ENCODE measurements around the gene MIDN. TPM values are rescaled to one million over a fixed set of nuclear protein-coding genes. Genes with fewer than 3 reads are reported as not detected.
"Not testable (repeated sequence)": the region's sequence is repeated elsewhere in the genome, so short reads cannot be mapped to it uniquely, and the experiment has no call there.

Gene MIDN
- total and polyA plus RNA-seq, 8 donors: 34.3 to 115 (median 58.9) TPM

- peaks cover 0 to 2% of the 10 kb centered on the region in 2 donors for H3K36me3 ChIP-seq
- H3K4me1 ChIP-seq: peaks cover 42 to 82% of the 10 kb centered on the region in 2 donors
- DNase-seq (peak in 2 of 4 donors; percentile 80 to 93), ATAC-seq (peak; percentile 28)
- peak overlapping the region; percentile 76 to 82 for H3K27ac ChIP-seq
- H3K4me3 ChIP-seq: peak overlapping the region; percentile 5 to 40
- intact Hi-C loops (cut with DNase I): no loop called here
- no peak for TF ChIP-seq CTCF (IDR thresholded peaks at IDR 0.05)
- H3K9me3 ChIP-seq: no peaks in the 10 kb centered on the region
- peaks cover 0 to 8% of the 10 kb centered on the region in 2 donors for H3K27me3 ChIP-seq
These were observed 3.5 kb upstream of the MIDN start for GRCh38 chr19:1244693-1245451.

GRCh38 chr19:1245494-1246264 lies 2.7 kb upstream of the MIDN start:
- intact Hi-C loops (cut with DNase I): no loop called here
- ATAC-seq: no peak
- H3K4me1 ChIP-seq: peaks cover 41 to 74% of the 10 kb centered on the region in 2 donors

GRCh38 chr19:1246265-1247087 lies 1.9 kb upstream of the MIDN start:
- H3K27me3 ChIP-seq; H3K27ac ChIP-seq; ATAC-seq; H3K4me3 ChIP-seq; DNase-seq; intact Hi-C loops (cut with DNase I); H3K9me3 ChIP-seq: not testable (repeated sequence)
- Histone ChIP-seq H3K36me3 (peaks cover 0 to 16% of the 10 kb centered on the region in 2 donors), H3K4me1 (peaks cover 34 to 66% of the 10 kb centered on the region in 2 donors)

More at GRCh38 chr19:1245494-1246264, 2.7 kb upstream of the MIDN start:
- H3K27ac ChIP-seq: peak overlapping the region; percentile 76 to 82
- peak in 1 of 4 donors; percentile 45 for DNase-seq
- peaks cover 0 to 8% of the 10 kb centered on the region in 2 donors for H3K36me3 ChIP-seq
- no peaks in the 10 kb centered on the region for H3K27me3 ChIP-seq
- H3K4me3 ChIP-seq: peak overlapping the region in 1 of 2 donors; percentile 40
- H3K9me3 ChIP-seq: no peaks in the 10 kb centered on the region
- no peak for TF ChIP-seq CTCF (IDR thresholded peaks at IDR 0.05)

GRCh38 chr19:1247748-1248138 lies 640 bp upstream of the MIDN start:
- intact Hi-C loops (cut with DNase I): no loop called here
- no peaks in the 10 kb centered on the region for H3K27me3 ChIP-seq
- H3K27ac ChIP-seq: peak overlapping the region; percentile 98 to 99
- peaks cover 0 to 22% of the 10 kb centered on the region in 2 donors for H3K36me3 ChIP-seq
- no peak for ATAC-seq
- H3K4me3 ChIP-seq: peak overlapping the region in 1 of 2 donors; percentile 99
- TF ChIP-seq CTCF (IDR thresholded peaks at IDR 0.05): no peak
- DNase-seq: no peak
- H3K9me3 ChIP-seq: no peaks in the 10 kb centered on the region
- peaks cover 26 to 61% of the 10 kb centered on the region in 2 donors for H3K4me1 ChIP-seq

- Histone ChIP-seq H3K27me3 (no peaks in the 10 kb centered on the region), H3K27ac (peak overlapping the region; percentile 98 to 99), H3K4me1 (peaks cover 24 to 57% of the 10 kb centered on the region in 2 donors), H3K4me3 (peak overlapping the region; percentile 71 to 99), H3K9me3 (no peaks in the 10 kb centered on the region), H3K36me3 (peaks cover 0 to 28% of the 10 kb centered on the region in 2 donors)
- DNase-seq (peak in 3 of 4 donors; percentile 86 to 95 (median 88)), ATAC-seq (peak; percentile 10)
- peak; percentile 75 to 79 for TF ChIP-seq CTCF (IDR thresholded peaks at IDR 0.05)
- intact Hi-C loops (cut with DNase I): no loop called here
These were observed 459 bp downstream of the MIDN start for GRCh38 chr19:1248786-1249297.
